H1 (cell line): ENCODE results near the gene SLC51B. TPM values are rescaled to one million over a fixed set of nuclear protein-coding genes. Genes with fewer than 3 reads are reported as not detected.
A peak's percentile ranks its signal among the peaks of the same experiment; 100 is the strongest.

Experiments used
- HDAC2 ChIP-seq, 2 experiments: fragments of 300-600 bp in 1 of 2; sonication (generic) in 1 of 2; IDR thresholded peaks; 2 replicates each; pipeline ENCODE4 v1.6.1; 2011 to 2012; ENCODE audit warnings: low read depth in 2 of 2, low read length in 2 of 2, mild to moderate bottlenecking in 2 of 2, moderate library complexity in 2 of 2, borderline replicate concordance in 1 of 2, inconsistent platforms in 1 of 2
- NRF1 ChIP-seq: IDR thresholded peaks from 2 replicates; pipeline ENCODE4 v1.6.1; 2011; ENCODE audit warnings: mild to moderate bottlenecking, low read depth, low read length, improper control_type of control experiment
- PHF8 ChIP-seq: fragments of 200-600 bp; sonication (generic); conservative IDR thresholded peaks from 2 replicates; pipeline ENCODE4 v1.7.1; 2012; ENCODE audit warnings: low read depth, mild to moderate bottlenecking, inconsistent platforms, low read length, moderate library complexity
- POLR2A ChIP-seq, 2 experiments: IDR thresholded peaks; 1 replicate in 1 of 2; 2 replicates in 1 of 2; pipeline ENCODE4 v1.6.1; 2011; ENCODE audit warnings: low read depth in 2 of 2, low read length in 2 of 2, mild to moderate bottlenecking in 2 of 2; ENCODE audit errors: control extremely low read depth in 1 of 2
- YY1 ChIP-seq: IDR thresholded peaks from 2 replicates; pipeline ENCODE4 v1.6.1; 2011; ENCODE audit warnings: low read depth, mild to moderate bottlenecking, low read length
- polyA plus RNA-seq, 7 experiments: library from polyadenylated mRNA; depleted of rRNA in 3 of 7; stranded (reverse) in 5 of 7; unstranded in 2 of 7; fragments of >200 nt in 5 of 7; fragments of 200-250 nt in 2 of 7; gene quantifications; 1 replicate in 5 of 7; 2 replicates in 1 of 7; 4 replicates in 1 of 7; pipeline versions ENCODE4 v1.2.1 to v1.2.3, GENCODE V29; 2011 to 2013; ENCODE audit warnings: missing spikeins in 2 of 7, mixed read lengths in 2 of 7
- total RNA-seq: library from RNA; stranded (reverse); fragmentation: NEBNext Ultra II Directional; extraction: Animal tissue kit (Norgen Biotek cat#: 25700); gene quantifications from 2 replicates; pipeline ENCODE4 v1.2.1, GENCODE V29; 2021

SLC51B gene
- total and polyA plus RNA-seq, 2 of the 8 experiments (the other 6 are each of a cell fraction or from before 2014, with no cell fraction given) = not detected

DNA sequence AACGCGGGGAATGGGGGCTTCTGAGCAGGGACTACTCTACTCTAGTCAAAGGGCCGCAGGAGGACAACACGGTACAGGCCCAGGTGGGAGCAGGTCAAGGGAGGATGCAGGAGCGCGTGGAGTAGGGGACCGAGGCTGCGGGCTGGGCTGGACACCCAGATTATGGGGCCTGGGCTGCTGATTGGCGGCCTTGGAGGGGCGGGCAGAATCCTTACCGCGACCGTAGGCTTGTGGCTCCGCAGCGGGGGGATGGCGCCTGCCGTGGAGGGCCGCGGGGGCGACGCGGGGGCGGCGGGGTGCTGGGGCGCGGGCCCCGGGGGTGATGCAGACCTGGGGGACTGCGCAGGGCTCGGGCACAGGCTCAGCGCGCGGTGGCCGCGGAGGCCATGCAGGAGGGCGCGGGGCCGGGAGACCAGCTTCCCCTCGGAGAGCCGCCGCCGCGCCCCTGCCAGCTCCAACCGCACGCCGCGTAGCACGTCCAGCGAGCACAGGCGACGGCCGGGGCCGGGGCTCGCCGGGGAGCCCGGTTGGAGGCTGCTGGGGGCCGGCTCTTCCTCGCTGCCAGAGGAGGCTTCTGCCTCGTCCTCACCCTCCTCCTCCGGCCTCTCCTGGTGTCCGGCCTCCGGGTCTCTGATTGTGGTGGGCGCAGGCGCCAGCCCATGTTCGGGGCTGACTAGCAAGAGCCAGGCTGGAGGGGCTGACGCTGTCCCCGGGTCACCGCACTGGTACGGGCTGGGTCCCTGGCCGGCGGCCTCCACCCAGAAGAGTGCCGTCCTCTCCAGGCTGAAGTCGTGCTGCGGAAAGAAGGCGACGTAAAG lies 56.9 kb downstream of the SLC51B start (continued):
- no peak for TF ChIP-seq YY1
- TF ChIP-seq NRF1 = no peak
- TF ChIP-seq POLR2A (IDR thresholded peaks at IDR 0.05; ENCODE audit: control extremely low read depth in 1 of 2, low read depth in 2 of 2, low read length in 2 of 2) = peak in 1 of 2 experiments; percentile 39; a peak in 1 of 3 replicates
- peak; percentile 18; the same call in 1 of the 2 replicates for TF ChIP-seq PHF8
- no peak for TF ChIP-seq HDAC2 (IDR thresholded peaks at IDR 0.05; ENCODE audit: borderline replicate concordance in 1 of 2, low read depth in 2 of 2, low read length in 2 of 2)
